Mesenchymal stem cell (in vitro differentiated cells and primary cell): ENCODE measurements around the gene GAB2.

Experiments
- DNase-seq: peaks from one replicate; pipeline ENCODE4 v3.0.0-alpha.2; 2013
- H2AFZ ChIP-seq: one replicate; pipeline ENCODE4 v1.6.1; 2013; ENCODE audit warnings: low read depth, mild to moderate bottlenecking, control low read depth, inconsistent platforms, low read length, moderate library complexity
- H2AK5ac ChIP-seq: 2 replicates; pipeline ENCODE4 v1.6.1; 2013; ENCODE audit warnings: low read length, moderate library complexity, mild to moderate bottlenecking, inconsistent platforms; ENCODE audit not compliant: severe bottlenecking
- H2BK120ac ChIP-seq: one replicate; pipeline ENCODE4 v1.6.1; 2013; ENCODE audit warnings: low read depth, mild to moderate bottlenecking, inconsistent platforms, low read length, moderate library complexity
- H2BK12ac ChIP-seq, 2 experiments: one replicate each; pipeline ENCODE4 v1.6.1; 2013; ENCODE audit warnings: inconsistent platforms in 2 of 2, low read length in 2 of 2, mild to moderate bottlenecking in 2 of 2, moderate library complexity in 2 of 2, control low read depth in 1 of 2
- H2BK15ac ChIP-seq: one replicate; pipeline ENCODE4 v1.6.1; 2013; ENCODE audit warnings: mild to moderate bottlenecking, low read depth, inconsistent platforms; ENCODE audit not compliant: poor library complexity, severe bottlenecking
- H2BK5ac ChIP-seq: 2 replicates; pipeline ENCODE4 v1.6.1; 2013; ENCODE audit warnings: low read depth, mild to moderate bottlenecking, low read length, control low read depth, inconsistent platforms; ENCODE audit not compliant: poor library complexity, severe bottlenecking
- H3K14ac ChIP-seq, 2 experiments: one replicate each; pipeline ENCODE4 v1.6.1; 2013; ENCODE audit warnings: inconsistent platforms in 2 of 2, low read length in 2 of 2, control low read depth in 1 of 2, mild to moderate bottlenecking in 1 of 2, moderate library complexity in 1 of 2
- H3K18ac ChIP-seq, 2 experiments: one replicate each; pipeline ENCODE4 v1.6.1; 2013; ENCODE audit warnings: inconsistent platforms in 2 of 2, low read length in 2 of 2, control low read depth in 1 of 2, low read depth in 1 of 2, mild to moderate bottlenecking in 1 of 2
- H3K23ac ChIP-seq, 2 experiments: one replicate each; pipeline ENCODE4 v1.6.1; 2013; ENCODE audit warnings: inconsistent platforms in 2 of 2, low read length in 2 of 2, mild to moderate bottlenecking in 2 of 2, moderate library complexity in 2 of 2, control low read depth in 1 of 2
- H3K27ac ChIP-seq: 2 replicates; pipeline ENCODE4 v1.5.1; 2013; ENCODE audit warnings: mild to moderate bottlenecking, moderate library complexity, low read length, control low read depth, inconsistent platforms; ENCODE audit not compliant: poor library complexity, severe bottlenecking
- H3K27me3 ChIP-seq, 2 experiments: 2 replicates each; pipeline versions ENCODE4 v1.6.1 to v1.7.0; 2013; ENCODE audit warnings: low read length in 2 of 2, mild to moderate bottlenecking in 2 of 2, moderate library complexity in 2 of 2, control low read depth in 1 of 2, inconsistent platforms in 1 of 2; ENCODE audit not compliant: control insufficient read depth in 1 of 2, insufficient read depth in 1 of 2
- H3K36me3 ChIP-seq, 2 experiments: 2 replicates each; pipeline versions ENCODE4 v1.6.1 to v1.7.0; 2013; ENCODE audit warnings: low read length in 2 of 2, control low read depth in 1 of 2, inconsistent platforms in 1 of 2, low read depth in 1 of 2, mild to moderate bottlenecking in 1 of 2; ENCODE audit not compliant: insufficient read depth in 2 of 2, control insufficient read depth in 1 of 2
- H3K4ac ChIP-seq, 2 experiments: one replicate each; pipeline ENCODE4 v1.6.1; 2013; ENCODE audit warnings: inconsistent platforms in 2 of 2, low read length in 2 of 2, mild to moderate bottlenecking in 2 of 2, moderate library complexity in 2 of 2, control low read depth in 1 of 2, low read depth in 1 of 2
- H3K4me1 ChIP-seq: 2 replicates; pipeline ENCODE4 v1.6.1; 2013; ENCODE audit warnings: low read depth, low read length, control low read depth; ENCODE audit not compliant: control insufficient read depth, insufficient read depth
- H3K4me2 ChIP-seq: 2 replicates; pipeline ENCODE4 v1.6.1; 2013; ENCODE audit warnings: low read length, mild to moderate bottlenecking, inconsistent platforms; ENCODE audit not compliant: poor library complexity, severe bottlenecking
- H3K4me3 ChIP-seq, 2 experiments: 2 replicates each; pipeline versions ENCODE4 v1.5.1 to v1.7.0; 2013; ENCODE audit warnings: low read length in 2 of 2, mild to moderate bottlenecking in 2 of 2, control low read depth in 1 of 2, low read depth in 1 of 2; ENCODE audit not compliant: insufficient read depth in 1 of 2
- H3K79me1 ChIP-seq: replicated peaks from 2 replicates; pipeline ENCODE4 v1.6.1; 2013; ENCODE audit warnings: mild to moderate bottlenecking, control low read depth, low read length, inconsistent platforms; ENCODE audit not compliant: poor library complexity, severe bottlenecking
- H3K9ac ChIP-seq: 2 replicates; pipeline ENCODE4 v1.7.0; 2013; ENCODE audit warnings: mild to moderate bottlenecking, low read length, moderate library complexity
- H3K9me3 ChIP-seq: 2 replicates; pipeline ENCODE4 v1.7.0; 2013; ENCODE audit warnings: mild to moderate bottlenecking, low read length; ENCODE audit not compliant: control insufficient read depth
- H4K8ac ChIP-seq: one replicate; pipeline ENCODE4 v1.6.1; 2013; ENCODE audit warnings: inconsistent platforms, mild to moderate bottlenecking, low read length, moderate library complexity
- H4K91ac ChIP-seq: one replicate; pipeline ENCODE4 v1.6.1; 2013; ENCODE audit warnings: mild to moderate bottlenecking, low read length, inconsistent platforms
- WGBS: methylation state at CpG from one replicate; pipeline ENCODE4 v1.1.7; 2013; ENCODE audit warnings: mixed read lengths; 5-methylcytosine and 5-hydroxymethylcytosine counted together

GAB2 gene

GRCh38 chr11:78416285-78417174 is 1.1 kb downstream of the GAB2 start:
- H2BK12ac ChIP-seq: peak overlapping the region; percentile 28 to 34
- H2AK5ac ChIP-seq: no peak overlapping the region
- H4K8ac ChIP-seq: peak overlapping the region; percentile 70
- no peak overlapping the region for H4K91ac ChIP-seq
- no peaks in the 10 kb centered on the region for H3K9me3 ChIP-seq
- peak overlapping the region; percentile 96 for H2BK15ac ChIP-seq
- H2BK120ac ChIP-seq: peak overlapping the region; percentile 42
- H3K14ac ChIP-seq: no peak overlapping the region
- peak; percentile 96 for DNase-seq
- no peak overlapping the region for H3K23ac ChIP-seq
- H3K4ac ChIP-seq: peak overlapping the region in 1 of 2 experiments; percentile 60
- peaks cover 7% of the 10 kb centered on the region for H3K79me1 ChIP-seq
- H2AFZ ChIP-seq: peak overlapping the region; percentile 64
- H3K36me3 ChIP-seq: no peaks in the 10 kb centered on the region
- H3K4me2 ChIP-seq: peak overlapping the region; percentile 96
- H3K4me3 ChIP-seq: peak overlapping the region; percentile 76 to 90
- peak overlapping the region; percentile 84 for H3K27ac ChIP-seq
- H3K4me1 ChIP-seq: peaks cover 13% of the 10 kb centered on the region
- H3K9ac ChIP-seq: peak overlapping the region; percentile 93
- H3K27me3 ChIP-seq: no peaks in the 10 kb centered on the region
- no peak overlapping the region for H2BK5ac ChIP-seq
- 1% methylated on average over 33 of the region's 38 CpGs for WGBS
- peak overlapping the region; percentile 28 to 54 for H3K18ac ChIP-seq

DNA sequence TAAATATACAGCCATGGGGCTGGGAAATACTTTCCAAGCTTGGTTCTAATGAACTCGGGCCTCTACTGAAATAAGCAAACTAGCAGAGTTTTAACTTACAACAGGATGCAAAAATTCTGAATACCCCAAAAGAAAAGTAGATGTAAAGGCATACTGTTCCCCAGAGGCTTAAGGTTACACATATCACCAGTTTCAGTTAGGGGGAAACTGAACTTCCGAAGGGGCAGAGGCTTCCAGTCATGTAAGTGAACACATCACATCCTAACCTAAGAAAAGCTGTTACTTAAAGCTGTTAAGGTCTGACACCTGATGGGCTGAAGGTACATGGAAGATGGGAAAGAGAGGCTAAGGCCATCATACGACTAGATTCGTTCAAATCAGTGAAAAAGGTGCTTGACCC is 2.3 kb downstream of the GAB2 start:
- Histone ChIP-seq H3K14ac (no peak overlapping the region), H2BK5ac (no peak overlapping the region)
- 95% methylated on average over 4 of the region's 4 CpGs for WGBS

GRCh38 chr11:78414321-78415051 is 3.1 kb downstream of the GAB2 start:
- Histone ChIP-seq H3K4ac (no peak overlapping the region), H3K27me3 (no peaks in the 10 kb centered on the region), H3K27ac (no peak overlapping the region), H3K14ac (no peak overlapping the region), H3K23ac (no peak overlapping the region), H3K18ac (no peak overlapping the region), H4K91ac (no peak overlapping the region), H3K4me2 (no peak overlapping the region), H3K9ac (no peak overlapping the region), H2AK5ac (no peak overlapping the region), H3K36me3 (no peaks in the 10 kb centered on the region), H3K4me3 (no peak overlapping the region), H2BK12ac (no peak overlapping the region), H3K4me1 (peaks cover 5% of the 10 kb centered on the region), H3K9me3 (peaks cover 18% of the 10 kb centered on the region), H2BK15ac (no peak overlapping the region), H2BK120ac (no peak overlapping the region), H3K79me1 (peaks cover 12% of the 10 kb centered on the region), H4K8ac (no peak overlapping the region), H2BK5ac (no peak overlapping the region), H2AFZ (no peak overlapping the region)
- WGBS: 94% methylated on average over 14 of the region's 14 CpGs
- DNase-seq: peak; percentile 40

More for the DNA sequence above, 2.3 kb downstream of the GAB2 start:
- no peak overlapping the region for H3K18ac ChIP-seq
- H2AFZ ChIP-seq: no peak overlapping the region
- no peak overlapping the region for H3K4ac ChIP-seq
- H3K27me3 ChIP-seq: no peaks in the 10 kb centered on the region
- peak overlapping the region; percentile 93 for H3K9ac ChIP-seq
- no peak overlapping the region for H3K4me2 ChIP-seq
- peaks cover 8% of the 10 kb centered on the region for H3K4me1 ChIP-seq
- peak overlapping the region; percentile 21 for H3K27ac ChIP-seq
- no peak for DNase-seq
- no peak overlapping the region for H4K91ac ChIP-seq
- peaks cover 9% of the 10 kb centered on the region for H3K9me3 ChIP-seq
- no peak overlapping the region for H2BK12ac ChIP-seq
- no peak overlapping the region for H3K23ac ChIP-seq
- H3K36me3 ChIP-seq: no peaks in the 10 kb centered on the region
- H2BK15ac ChIP-seq: no peak overlapping the region
- peaks cover 9% of the 10 kb centered on the region for H3K79me1 ChIP-seq
- H3K4me3 ChIP-seq: no peak overlapping the region
- H4K8ac ChIP-seq: no peak overlapping the region
- H2AK5ac ChIP-seq: no peak overlapping the region
- H2BK120ac ChIP-seq: no peak overlapping the region

DNA sequence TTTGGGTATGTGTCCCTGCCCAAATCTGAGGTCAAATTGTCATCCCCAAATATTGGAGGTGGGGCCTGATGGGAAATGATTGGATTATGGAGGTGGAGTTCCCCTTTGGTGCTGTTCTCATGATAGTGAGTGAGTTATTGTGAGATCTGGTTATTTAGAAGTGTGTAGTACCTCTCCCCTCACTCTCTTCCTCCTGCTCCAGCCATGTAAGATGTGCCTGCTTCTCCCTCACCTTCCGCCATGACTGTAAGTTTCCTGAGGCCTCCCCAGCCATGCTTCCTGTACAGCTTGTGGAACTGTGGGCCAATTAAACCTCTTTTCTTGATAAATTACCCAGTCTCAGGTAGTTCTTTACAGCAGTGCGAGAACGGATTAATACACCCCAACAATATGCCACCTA is 9.0 kb downstream of the GAB2 start:
- H2BK15ac ChIP-seq: no peak overlapping the region
- WGBS: 96% methylated on average over 1 of the region's 3 CpGs
- H3K18ac ChIP-seq: no peak overlapping the region
- peaks cover 0 to 3% of the 10 kb centered on the region in 2 experiments for H3K36me3 ChIP-seq
- no peak overlapping the region for H2BK12ac ChIP-seq
- no peak overlapping the region for H2BK120ac ChIP-seq
- H3K4me2 ChIP-seq: no peak overlapping the region
- H4K91ac ChIP-seq: no peak overlapping the region
- peaks cover 35% of the 10 kb centered on the region for H3K9me3 ChIP-seq
- H3K14ac ChIP-seq: no peak overlapping the region
- H3K79me1 ChIP-seq: peaks cover 21% of the 10 kb centered on the region
- H2AK5ac ChIP-seq: no peak overlapping the region
- H2BK5ac ChIP-seq: no peak overlapping the region
- no peak for DNase-seq
- H3K4ac ChIP-seq: no peak overlapping the region
- H3K9ac ChIP-seq: no peak overlapping the region
- no peak overlapping the region for H3K27ac ChIP-seq
- H2AFZ ChIP-seq: no peak overlapping the region
- H4K8ac ChIP-seq: no peak overlapping the region
- H3K4me1 ChIP-seq: no peaks in the 10 kb centered on the region
- no peak overlapping the region for H3K4me3 ChIP-seq
- no peak overlapping the region for H3K23ac ChIP-seq
- no peaks in the 10 kb centered on the region for H3K27me3 ChIP-seq
